SK-N-SH treated with all-trans-retinoic acid at 6 μM for 48 hours (cell line): Measurements from ENCODE around the gene ERCC6.

ENCODE experiments used
- ATAC-seq: fragments of 200-7000 bp; cut with Tn5 transposase; 3 replicates; pipeline ENCODE4 v1.9.1; 2020; ENCODE audit warnings: mild to moderate bottlenecking, moderate library complexity
- ARNTL ChIP-seq: fragments of 450-650 bp; formaldehyde crosslinking; IDR thresholded peaks from 2 replicates; pipeline ENCODE4 v1.5.0; 2020; ENCODE audit warnings: low read depth, mild to moderate bottlenecking, moderate library complexity, borderline replicate concordance
- BACH2 ChIP-seq: fragments of 250-450 bp; sonication (Bioruptor Pico); IDR thresholded peaks from 2 replicates; pipeline ENCODE4 v1.9.0; 2021; ENCODE audit warnings: mild to moderate bottlenecking, borderline replicate concordance
- CSDC2 ChIP-seq: fragments of 250-450 bp; sonication (Bioruptor Pico); IDR thresholded peaks from 2 replicates; pipeline ENCODE4 v1.5.0; 2020; ENCODE audit warnings: mild to moderate bottlenecking, moderate library complexity
- ESRRG ChIP-seq: fragments of 250-450 bp; sonication (Bioruptor Pico); IDR thresholded peaks from 2 replicates; pipeline ENCODE4 v1.6.1; 2021; ENCODE audit warnings: mild to moderate bottlenecking
- ISL1 ChIP-seq: fragments of 250-450 bp; sonication (Bioruptor Pico); IDR thresholded peaks from 2 replicates; pipeline ENCODE4 v2.1.2; 2022; ENCODE audit warnings: mild to moderate bottlenecking, moderate library complexity
- OSR1 ChIP-seq: fragments of 250-450 bp; sonication (Bioruptor Pico); IDR thresholded peaks from 2 replicates; pipeline ENCODE4 v1.8.0; 2022; ENCODE audit warnings: moderate library complexity, mild to moderate bottlenecking, inconsistent platforms
- PPARA ChIP-seq: fragments of 250-450 bp; sonication (Bioruptor Pico); IDR thresholded peaks from 2 replicates; pipeline ENCODE4 v1.5.0; 2020; ENCODE audit warnings: mild to moderate bottlenecking, borderline replicate concordance
- RARB ChIP-seq: fragments of 250-450 bp; sonication (Bioruptor Pico); IDR thresholded peaks from 2 replicates; pipeline ENCODE4 v1.8.0; 2021; ENCODE audit warnings: mild to moderate bottlenecking, moderate library complexity
- SNAI2 ChIP-seq: fragments of 250-450 bp; sonication (Bioruptor Pico); IDR thresholded peaks from 2 replicates; pipeline ENCODE4 v1.5.0; 2020; ENCODE audit warnings: mild to moderate bottlenecking, moderate library complexity
- TCF4 ChIP-seq: fragments of 250-450 bp; sonication (Bioruptor Pico); IDR thresholded peaks from 2 replicates; pipeline ENCODE4 v1.8.0; 2021; ENCODE audit warnings: mild to moderate bottlenecking, moderate library complexity, borderline replicate concordance
- TOX ChIP-seq: fragments of 250-450 bp; sonication (Bioruptor Pico); IDR thresholded peaks from 2 replicates; pipeline ENCODE4 v1.8.0; 2021; ENCODE audit warnings: mild to moderate bottlenecking, moderate library complexity, borderline replicate concordance
- ZC3H10 ChIP-seq: fragments of 250-450 bp; sonication (Bioruptor Pico); IDR thresholded peaks from 2 replicates; pipeline ENCODE4 v1.5.1; 2021; ENCODE audit warnings: mild to moderate bottlenecking, moderate library complexity
- ZFP3 ChIP-seq: fragments of 250-450 bp; sonication (Bioruptor Pico); IDR thresholded peaks from 2 replicates; pipeline ENCODE4 v1.5.0; 2020; ENCODE audit warnings: mild to moderate bottlenecking, moderate library complexity
- ZFP30 ChIP-seq: fragments of 450-650 bp; formaldehyde crosslinking; IDR thresholded peaks from 2 replicates; pipeline ENCODE4 v1.5.0; 2022; ENCODE audit warnings: mild to moderate bottlenecking, moderate library complexity
- ZNF565 ChIP-seq: fragments of 450-650 bp; formaldehyde crosslinking; conservative IDR thresholded peaks from 2 replicates; pipeline ENCODE4 v1.5.0; 2020; ENCODE audit warnings: low read depth, mild to moderate bottlenecking, moderate library complexity
- ZNF70 ChIP-seq: fragments of 450-650 bp; formaldehyde crosslinking; IDR thresholded peaks from 2 replicates; pipeline ENCODE4 v1.5.0; 2020; ENCODE audit warnings: mild to moderate bottlenecking, moderate library complexity
- ZNF8 ChIP-seq: fragments of 450-650 bp; formaldehyde crosslinking; IDR thresholded peaks from 2 replicates; pipeline ENCODE4 v1.5.0; 2020; ENCODE audit warnings: mild to moderate bottlenecking, moderate library complexity
- TF ChIP-seq, protein P1 (sequence below): fragments of 250-450 bp; sonication (Bioruptor Pico); IDR thresholded peaks from 2 replicates; pipeline ENCODE4 v1.5.1; 2020; ENCODE audit warnings: low read depth, mild to moderate bottlenecking, moderate library complexity
- TF ChIP-seq, protein P2 (sequence below): fragments of 250-450 bp; sonication (Bioruptor Pico); IDR thresholded peaks from 2 replicates; pipeline ENCODE4 v1.8.0; 2021; ENCODE audit warnings: low read depth, mild to moderate bottlenecking, moderate library complexity, borderline replicate concordance
- TF ChIP-seq, protein P3 (sequence below): fragments of 250-450 bp; sonication (Bioruptor Pico); IDR thresholded peaks from 2 replicates; pipeline ENCODE4 v1.8.0; 2020; ENCODE audit warnings: mild to moderate bottlenecking, moderate library complexity, borderline replicate concordance
- TF ChIP-seq, protein P4 (sequence below): fragments of 250-450 bp; sonication (Bioruptor Pico); IDR thresholded peaks from 2 replicates; pipeline ENCODE4 v1.5.1; 2021; ENCODE audit warnings: mild to moderate bottlenecking, moderate library complexity
- TF ChIP-seq, protein P5 (sequence below): fragments of 250-450 bp; sonication (Bioruptor Pico); IDR thresholded peaks from 2 replicates; pipeline ENCODE4 v1.5.0; 2020; ENCODE audit warnings: mild to moderate bottlenecking, moderate library complexity

The ERCC6 gene

DNA sequence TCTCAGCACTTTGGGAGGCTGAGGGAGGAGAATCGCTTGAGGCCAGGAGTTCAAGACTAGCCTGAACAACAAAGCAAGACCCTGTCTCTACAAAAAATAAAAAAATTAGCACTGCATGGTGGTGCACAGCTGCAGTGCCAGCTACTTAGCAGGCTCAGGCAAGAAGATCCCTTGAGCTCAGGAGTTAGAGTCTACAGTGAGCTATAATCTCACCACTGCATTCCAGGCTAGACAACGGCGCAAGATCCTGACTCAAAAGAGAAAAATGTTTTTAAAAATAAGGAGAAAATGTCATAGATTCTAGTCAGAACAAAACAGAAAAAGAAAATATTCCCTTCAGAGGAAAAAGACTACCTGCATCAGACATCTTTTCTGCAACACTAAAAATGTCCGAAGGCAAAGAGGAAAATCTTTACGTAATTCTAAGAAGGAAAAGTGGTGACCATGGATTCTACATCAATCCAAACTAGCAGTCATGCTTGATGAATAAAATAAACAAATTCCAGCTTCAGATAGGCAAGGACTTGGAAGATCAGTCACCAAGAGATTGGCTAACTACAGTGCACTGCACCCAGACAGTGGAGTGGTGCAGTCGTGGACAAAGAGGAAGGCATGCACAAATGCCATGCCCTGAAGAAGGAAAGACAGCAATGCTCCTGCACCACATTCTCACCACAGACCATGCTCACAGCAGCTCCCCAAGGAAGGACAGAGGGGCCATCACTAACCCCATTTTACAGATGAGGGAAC is 54.3 kb downstream of the ERCC6 start:
- TF ChIP-seq TOX (CRISPR knock-in tag) = no peak
- TF ChIP-seq ESRRG (CRISPR knock-in tag) = no peak
- no peak for TF ChIP-seq PPARA (CRISPR knock-in tag)
- no peak for TF ChIP-seq ZNF8 (CRISPR knock-in tag)
- TF ChIP-seq CSDC2 (CRISPR knock-in tag) = no peak
- TF ChIP-seq ZFP3 = no peak
- TF ChIP-seq BACH2 (CRISPR knock-in tag) = no peak
- TF ChIP-seq RARB (CRISPR knock-in tag) = no peak
- TF ChIP-seq, all 23 proteins: peak for 0
- no peak for ATAC-seq

DNA sequence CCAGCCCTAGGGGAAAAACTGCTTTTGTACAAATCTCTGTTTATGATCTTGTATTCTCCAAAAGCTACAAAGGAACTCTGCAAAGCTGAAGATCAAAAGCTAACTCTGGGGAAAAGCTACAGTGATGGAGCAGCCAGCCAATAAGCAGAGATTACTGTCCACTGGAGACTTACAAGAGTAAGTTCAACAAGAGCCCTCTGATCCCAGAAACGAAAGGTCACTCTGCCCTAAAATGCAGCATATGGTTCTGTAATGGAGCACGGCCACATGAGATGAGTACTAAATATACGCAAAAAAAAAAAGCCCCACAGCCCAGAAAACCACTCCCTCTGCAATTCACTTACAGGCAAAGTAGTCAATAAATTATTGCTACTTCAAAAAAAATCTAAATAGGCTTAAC is 60.1 kb downstream of the ERCC6 start:
- no peak for TF ChIP-seq ISL1 (CRISPR knock-in tag)
- TF ChIP-seq BACH2 (CRISPR knock-in tag) = no peak
- no peak for TF ChIP-seq ZC3H10 (CRISPR knock-in tag)
- no peak for TF ChIP-seq ZNF70 (CRISPR knock-in tag)
- no peak for TF ChIP-seq ZNF8 (CRISPR knock-in tag)
- TF ChIP-seq PPARA (CRISPR knock-in tag) = no peak
- no peak for TF ChIP-seq ARNTL (CRISPR knock-in tag)
- no peak for TF ChIP-seq SNAI2 (CRISPR knock-in tag)
- no peak for TF ChIP-seq ESRRG (CRISPR knock-in tag)
- ATAC-seq = no peak

DNA sequence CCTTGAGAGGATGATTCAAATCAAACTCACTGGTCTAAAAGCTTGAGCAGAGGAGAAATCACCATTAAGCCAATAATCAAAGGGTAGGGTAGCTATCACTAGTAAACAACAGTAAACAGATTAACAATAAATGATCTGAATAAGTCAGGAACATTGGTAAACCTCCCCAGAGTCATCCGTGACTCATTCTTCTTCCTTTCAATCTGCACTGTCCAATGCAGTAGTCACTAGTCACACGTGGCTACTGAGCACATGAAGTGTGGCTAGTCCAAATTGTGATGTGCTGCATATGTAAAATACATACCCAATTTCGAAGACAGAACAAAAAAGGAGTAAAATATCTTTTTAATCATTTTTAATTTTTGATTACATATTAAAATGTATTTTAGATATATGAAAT is 64.0 kb downstream of the ERCC6 start:
- TF ChIP-seq ZNF8 (CRISPR knock-in tag) (no peak), ZNF565 (no peak), TOX (CRISPR knock-in tag) (no peak), ZFP30 (CRISPR knock-in tag) (no peak)
- TF ChIP-seq, all 23 proteins: peak for 0
- no peak for ATAC-seq

DNA sequence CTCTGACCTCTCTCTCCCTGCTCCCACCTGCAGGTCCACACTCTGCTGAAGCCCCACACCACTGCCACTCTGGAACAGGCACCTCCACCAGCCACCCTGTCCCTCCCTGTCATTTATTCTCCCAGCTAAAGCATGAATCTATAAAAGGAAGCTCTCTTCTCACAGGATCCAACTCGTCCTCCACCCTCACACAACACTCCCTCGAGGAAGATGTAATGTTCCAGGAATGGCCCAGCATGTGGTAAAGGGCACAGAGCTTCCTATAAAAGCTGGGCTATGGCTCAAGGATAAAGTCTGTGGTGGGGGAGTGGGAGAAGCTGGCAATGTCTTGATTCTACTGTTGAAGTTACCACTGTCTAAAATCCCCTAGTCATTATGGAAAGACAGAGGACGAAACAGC is 67.4 kb downstream of the ERCC6 start:
- no peak for TF ChIP-seq ESRRG (CRISPR knock-in tag)
- TF ChIP-seq PPARA (CRISPR knock-in tag) = no peak
- no peak for TF ChIP-seq ZC3H10 (CRISPR knock-in tag)
- TF ChIP-seq ARNTL (CRISPR knock-in tag) = no peak
- no peak for TF ChIP-seq RARB (CRISPR knock-in tag)
- TF ChIP-seq, protein P1, sequence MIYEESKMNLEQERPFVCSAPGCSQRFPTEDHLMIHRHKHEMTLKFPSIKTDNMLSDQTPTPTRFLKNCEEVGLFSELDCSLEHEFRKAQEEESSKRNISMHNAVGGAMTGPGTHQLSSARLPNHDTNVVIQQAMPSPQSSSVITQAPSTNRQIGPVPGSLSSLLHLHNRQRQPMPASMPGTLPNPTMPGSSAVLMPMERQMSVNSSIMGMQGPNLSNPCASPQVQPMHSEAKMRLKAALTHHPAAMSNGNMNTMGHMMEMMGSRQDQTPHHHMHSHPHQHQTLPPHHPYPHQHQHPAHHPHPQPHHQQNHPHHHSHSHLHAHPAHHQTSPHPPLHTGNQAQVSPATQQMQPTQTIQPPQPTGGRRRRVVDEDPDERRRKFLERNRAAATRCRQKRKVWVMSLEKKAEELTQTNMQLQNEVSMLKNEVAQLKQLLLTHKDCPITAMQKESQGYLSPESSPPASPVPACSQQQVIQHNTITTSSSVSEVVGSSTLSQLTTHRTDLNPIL (CRISPR knock-in tag) = no peak
- TF ChIP-seq ZNF70 (CRISPR knock-in tag) = no peak
- TF ChIP-seq, protein P2, sequence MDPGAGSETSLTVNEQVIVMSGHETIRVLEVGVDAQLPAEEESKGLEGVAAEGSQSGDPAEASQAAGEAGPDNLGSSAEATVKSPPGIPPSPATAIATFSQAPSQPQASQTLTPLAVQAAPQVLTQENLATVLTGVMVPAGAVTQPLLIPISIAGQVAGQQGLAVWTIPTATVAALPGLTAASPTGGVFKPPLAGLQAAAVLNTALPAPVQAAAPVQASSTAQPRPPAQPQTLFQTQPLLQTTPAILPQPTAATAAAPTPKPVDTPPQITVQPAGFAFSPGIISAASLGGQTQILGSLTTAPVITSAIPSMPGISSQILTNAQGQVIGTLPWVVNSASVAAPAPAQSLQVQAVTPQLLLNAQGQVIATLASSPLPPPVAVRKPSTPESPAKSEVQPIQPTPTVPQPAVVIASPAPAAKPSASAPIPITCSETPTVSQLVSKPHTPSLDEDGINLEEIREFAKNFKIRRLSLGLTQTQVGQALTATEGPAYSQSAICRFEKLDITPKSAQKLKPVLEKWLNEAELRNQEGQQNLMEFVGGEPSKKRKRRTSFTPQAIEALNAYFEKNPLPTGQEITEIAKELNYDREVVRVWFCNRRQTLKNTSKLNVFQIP (CRISPR knock-in tag) = no peak
- TF ChIP-seq, protein P3, sequence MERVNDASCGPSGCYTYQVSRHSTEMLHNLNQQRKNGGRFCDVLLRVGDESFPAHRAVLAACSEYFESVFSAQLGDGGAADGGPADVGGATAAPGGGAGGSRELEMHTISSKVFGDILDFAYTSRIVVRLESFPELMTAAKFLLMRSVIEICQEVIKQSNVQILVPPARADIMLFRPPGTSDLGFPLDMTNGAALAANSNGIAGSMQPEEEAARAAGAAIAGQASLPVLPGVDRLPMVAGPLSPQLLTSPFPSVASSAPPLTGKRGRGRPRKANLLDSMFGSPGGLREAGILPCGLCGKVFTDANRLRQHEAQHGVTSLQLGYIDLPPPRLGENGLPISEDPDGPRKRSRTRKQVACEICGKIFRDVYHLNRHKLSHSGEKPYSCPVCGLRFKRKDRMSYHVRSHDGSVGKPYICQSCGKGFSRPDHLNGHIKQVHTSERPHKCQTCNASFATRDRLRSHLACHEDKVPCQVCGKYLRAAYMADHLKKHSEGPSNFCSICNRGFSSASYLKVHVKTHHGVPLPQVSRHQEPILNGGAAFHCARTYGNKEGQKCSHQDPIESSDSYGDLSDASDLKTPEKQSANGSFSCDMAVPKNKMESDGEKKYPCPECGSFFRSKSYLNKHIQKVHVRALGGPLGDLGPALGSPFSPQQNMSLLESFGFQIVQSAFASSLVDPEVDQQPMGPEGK (CRISPR knock-in tag) = no peak
- TF ChIP-seq ZNF8 (CRISPR knock-in tag) = no peak
- no peak for TF ChIP-seq ZNF565
- no peak for TF ChIP-seq TCF4 (CRISPR knock-in tag)
- TF ChIP-seq, protein P4, sequence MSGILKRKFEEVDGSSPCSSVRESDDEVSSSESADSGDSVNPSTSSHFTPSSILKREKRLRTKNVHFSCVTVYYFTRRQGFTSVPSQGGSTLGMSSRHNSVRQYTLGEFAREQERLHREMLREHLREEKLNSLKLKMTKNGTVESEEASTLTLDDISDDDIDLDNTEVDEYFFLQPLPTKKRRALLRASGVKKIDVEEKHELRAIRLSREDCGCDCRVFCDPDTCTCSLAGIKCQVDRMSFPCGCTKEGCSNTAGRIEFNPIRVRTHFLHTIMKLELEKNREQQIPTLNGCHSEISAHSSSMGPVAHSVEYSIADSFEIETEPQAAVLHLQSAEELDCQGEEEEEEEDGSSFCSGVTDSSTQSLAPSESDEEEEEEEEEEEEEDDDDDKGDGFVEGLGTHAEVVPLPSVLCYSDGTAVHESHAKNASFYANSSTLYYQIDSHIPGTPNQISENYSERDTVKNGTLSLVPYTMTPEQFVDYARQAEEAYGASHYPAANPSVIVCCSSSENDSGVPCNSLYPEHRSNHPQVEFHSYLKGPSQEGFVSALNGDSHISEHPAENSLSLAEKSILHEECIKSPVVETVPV (CRISPR knock-in tag) = no peak
- TF ChIP-seq ISL1 (CRISPR knock-in tag) = no peak
- no peak for TF ChIP-seq BACH2 (CRISPR knock-in tag)
- TF ChIP-seq OSR1 (CRISPR knock-in tag) = no peak
- TF ChIP-seq, protein P5, sequence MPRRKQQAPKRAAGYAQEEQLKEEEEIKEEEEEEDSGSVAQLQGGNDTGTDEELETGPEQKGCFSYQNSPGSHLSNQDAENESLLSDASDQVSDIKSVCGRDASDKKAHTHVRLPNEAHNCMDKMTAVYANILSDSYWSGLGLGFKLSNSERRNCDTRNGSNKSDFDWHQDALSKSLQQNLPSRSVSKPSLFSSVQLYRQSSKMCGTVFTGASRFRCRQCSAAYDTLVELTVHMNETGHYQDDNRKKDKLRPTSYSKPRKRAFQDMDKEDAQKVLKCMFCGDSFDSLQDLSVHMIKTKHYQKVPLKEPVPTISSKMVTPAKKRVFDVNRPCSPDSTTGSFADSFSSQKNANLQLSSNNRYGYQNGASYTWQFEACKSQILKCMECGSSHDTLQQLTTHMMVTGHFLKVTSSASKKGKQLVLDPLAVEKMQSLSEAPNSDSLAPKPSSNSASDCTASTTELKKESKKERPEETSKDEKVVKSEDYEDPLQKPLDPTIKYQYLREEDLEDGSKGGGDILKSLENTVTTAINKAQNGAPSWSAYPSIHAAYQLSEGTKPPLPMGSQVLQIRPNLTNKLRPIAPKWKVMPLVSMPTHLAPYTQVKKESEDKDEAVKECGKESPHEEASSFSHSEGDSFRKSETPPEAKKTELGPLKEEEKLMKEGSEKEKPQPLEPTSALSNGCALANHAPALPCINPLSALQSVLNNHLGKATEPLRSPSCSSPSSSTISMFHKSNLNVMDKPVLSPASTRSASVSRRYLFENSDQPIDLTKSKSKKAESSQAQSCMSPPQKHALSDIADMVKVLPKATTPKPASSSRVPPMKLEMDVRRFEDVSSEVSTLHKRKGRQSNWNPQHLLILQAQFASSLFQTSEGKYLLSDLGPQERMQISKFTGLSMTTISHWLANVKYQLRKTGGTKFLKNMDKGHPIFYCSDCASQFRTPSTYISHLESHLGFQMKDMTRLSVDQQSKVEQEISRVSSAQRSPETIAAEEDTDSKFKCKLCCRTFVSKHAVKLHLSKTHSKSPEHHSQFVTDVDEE = no peak

More for the DNA sequence above, 67.4 kb downstream of the ERCC6 start:
- ATAC-seq = no peak
